ENCODE data around the gene BMP8B. TPM values are rescaled to one million over a fixed set of nuclear protein-coding genes. Genes with fewer than 3 reads are reported as not detected.

The BMP8B gene
- total RNA-seq, 1 donor from 2014 or later = 0.10 TPM

DNA sequence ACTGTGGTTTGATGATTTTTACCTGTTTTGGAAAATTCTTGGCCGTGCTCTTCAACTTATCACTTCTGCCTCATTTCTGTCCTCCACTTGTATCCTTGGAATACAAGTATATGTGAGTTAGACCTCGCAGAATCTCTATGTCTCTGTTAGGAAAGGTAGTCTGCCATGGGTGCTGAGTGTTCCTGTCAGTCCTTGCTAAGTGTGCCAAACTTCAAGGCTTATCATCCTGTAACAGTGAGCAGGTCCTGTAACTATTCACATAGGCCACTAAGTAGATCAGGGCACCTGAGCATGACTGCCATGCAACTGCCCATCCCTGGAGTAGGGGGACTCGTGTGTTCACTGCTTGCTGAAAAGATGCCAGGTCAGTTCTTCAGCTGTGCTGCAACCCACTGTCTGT lies 24.2 kb upstream of the BMP8B start:
- Mint-ChIP-seq H3K4me3 (ENCODE audit: unreplicated experiment) (no peak overlapping the region), H3K27me3 (ENCODE audit: unreplicated experiment) (peaks cover 10% of the 10 kb centered on the region), H3K4me1 (ENCODE audit: unreplicated experiment) (no peaks in the 10 kb centered on the region), H3K9me3 (ENCODE audit: unreplicated experiment) (no peaks in the 10 kb centered on the region), H3K27ac (ENCODE audit: unreplicated experiment) (no peak overlapping the region), H3K36me3 (ENCODE audit: low read depth, unreplicated experiment) (no peaks in the 10 kb centered on the region)
- no peak for DNase-seq (ENCODE audit: low spot score)
- TF ChIP-seq, protein P1, sequence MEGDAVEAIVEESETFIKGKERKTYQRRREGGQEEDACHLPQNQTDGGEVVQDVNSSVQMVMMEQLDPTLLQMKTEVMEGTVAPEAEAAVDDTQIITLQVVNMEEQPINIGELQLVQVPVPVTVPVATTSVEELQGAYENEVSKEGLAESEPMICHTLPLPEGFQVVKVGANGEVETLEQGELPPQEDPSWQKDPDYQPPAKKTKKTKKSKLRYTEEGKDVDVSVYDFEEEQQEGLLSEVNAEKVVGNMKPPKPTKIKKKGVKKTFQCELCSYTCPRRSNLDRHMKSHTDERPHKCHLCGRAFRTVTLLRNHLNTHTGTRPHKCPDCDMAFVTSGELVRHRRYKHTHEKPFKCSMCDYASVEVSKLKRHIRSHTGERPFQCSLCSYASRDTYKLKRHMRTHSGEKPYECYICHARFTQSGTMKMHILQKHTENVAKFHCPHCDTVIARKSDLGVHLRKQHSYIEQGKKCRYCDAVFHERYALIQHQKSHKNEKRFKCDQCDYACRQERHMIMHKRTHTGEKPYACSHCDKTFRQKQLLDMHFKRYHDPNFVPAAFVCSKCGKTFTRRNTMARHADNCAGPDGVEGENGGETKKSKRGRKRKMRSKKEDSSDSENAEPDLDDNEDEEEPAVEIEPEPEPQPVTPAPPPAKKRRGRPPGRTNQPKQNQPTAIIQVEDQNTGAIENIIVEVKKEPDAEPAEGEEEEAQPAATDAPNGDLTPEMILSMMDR (IDR thresholded peaks at IDR 0.05; ENCODE audit: unreplicated experiment) = no peak

DNA sequence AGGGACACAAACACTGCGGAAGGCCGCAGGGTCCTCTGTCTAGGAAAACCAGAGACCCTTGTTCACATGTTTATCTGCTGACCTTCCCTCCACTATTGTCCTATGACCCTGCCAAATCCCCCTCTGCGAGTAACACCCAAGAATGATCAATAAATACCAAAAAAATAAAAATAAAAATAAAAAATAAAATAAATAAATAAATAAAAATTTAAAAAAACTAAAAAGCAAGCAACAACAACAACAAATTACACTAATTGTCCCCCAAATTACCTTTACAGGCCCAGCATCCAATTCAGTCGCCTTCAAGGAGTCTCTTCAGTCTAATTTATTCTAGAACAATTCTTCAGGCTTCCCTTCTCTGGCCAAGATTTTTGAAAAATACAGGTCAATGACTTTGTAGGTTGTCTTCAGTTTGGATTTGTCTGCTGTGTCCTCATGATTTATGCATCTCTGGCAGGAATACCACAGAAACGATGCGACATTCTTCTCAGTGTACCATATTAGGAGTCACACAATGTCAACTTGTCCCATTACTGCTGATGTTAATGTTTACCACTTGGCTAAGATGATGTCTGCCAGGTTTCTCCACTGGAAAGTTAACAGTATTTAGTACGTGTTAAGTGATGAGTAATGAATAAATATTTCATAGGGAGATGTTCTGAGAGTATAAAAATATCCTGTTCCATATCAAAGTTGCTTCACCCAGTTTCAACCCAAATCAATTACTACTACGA lies 20.3 kb upstream of the BMP8B start:
- peaks cover 8% of the 10 kb centered on the region for H3K27me3 Mint-ChIP-seq (ENCODE audit: unreplicated experiment)
- H3K27ac Mint-ChIP-seq (ENCODE audit: unreplicated experiment) = no peak overlapping the region
- H3K4me3 Mint-ChIP-seq (ENCODE audit: unreplicated experiment) = no peak overlapping the region
- H3K36me3 Mint-ChIP-seq (ENCODE audit: low read depth, unreplicated experiment) = no peaks in the 10 kb centered on the region
- DNase-seq (ENCODE audit: low spot score) = no peak
- H3K9me3 Mint-ChIP-seq (ENCODE audit: unreplicated experiment) = no peaks in the 10 kb centered on the region
- TF ChIP-seq, protein P1 (IDR thresholded peaks at IDR 0.05; ENCODE audit: unreplicated experiment) = no peak
- no peaks in the 10 kb centered on the region for H3K4me1 Mint-ChIP-seq (ENCODE audit: unreplicated experiment)

DNA sequence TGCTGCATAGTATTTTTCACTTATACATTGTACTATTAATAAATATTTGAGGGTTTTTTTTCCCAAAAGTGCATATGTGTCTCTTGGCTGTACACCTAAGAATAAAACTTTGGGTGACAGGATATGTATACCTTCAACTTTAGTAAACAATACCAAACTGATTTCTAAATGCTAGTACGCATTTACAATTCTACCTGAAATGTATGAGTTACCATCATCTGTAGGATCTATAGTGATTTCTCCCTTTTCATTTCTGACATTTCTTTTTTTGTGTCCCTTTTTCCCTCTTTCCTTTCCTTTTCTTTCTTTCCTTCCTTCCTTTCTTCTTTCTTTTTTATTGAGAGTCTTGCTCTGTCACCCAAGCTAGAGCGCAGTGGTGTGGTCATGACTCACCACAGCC lies 16.7 kb upstream of the BMP8B start:
- Mint-ChIP-seq H3K4me3 (ENCODE audit: unreplicated experiment) (no peak overlapping the region), H3K9me3 (ENCODE audit: unreplicated experiment) (no peaks in the 10 kb centered on the region), H3K36me3 (ENCODE audit: low read depth, unreplicated experiment) (no peaks in the 10 kb centered on the region), H3K4me1 (ENCODE audit: unreplicated experiment) (no peaks in the 10 kb centered on the region), H3K27me3 (ENCODE audit: unreplicated experiment) (peaks cover 8% of the 10 kb centered on the region), H3K27ac (ENCODE audit: unreplicated experiment) (no peak overlapping the region)
- DNase-seq (ENCODE audit: low spot score) = no peak
- TF ChIP-seq, protein P1 (IDR thresholded peaks at IDR 0.05; ENCODE audit: unreplicated experiment) = no peak

DNA sequence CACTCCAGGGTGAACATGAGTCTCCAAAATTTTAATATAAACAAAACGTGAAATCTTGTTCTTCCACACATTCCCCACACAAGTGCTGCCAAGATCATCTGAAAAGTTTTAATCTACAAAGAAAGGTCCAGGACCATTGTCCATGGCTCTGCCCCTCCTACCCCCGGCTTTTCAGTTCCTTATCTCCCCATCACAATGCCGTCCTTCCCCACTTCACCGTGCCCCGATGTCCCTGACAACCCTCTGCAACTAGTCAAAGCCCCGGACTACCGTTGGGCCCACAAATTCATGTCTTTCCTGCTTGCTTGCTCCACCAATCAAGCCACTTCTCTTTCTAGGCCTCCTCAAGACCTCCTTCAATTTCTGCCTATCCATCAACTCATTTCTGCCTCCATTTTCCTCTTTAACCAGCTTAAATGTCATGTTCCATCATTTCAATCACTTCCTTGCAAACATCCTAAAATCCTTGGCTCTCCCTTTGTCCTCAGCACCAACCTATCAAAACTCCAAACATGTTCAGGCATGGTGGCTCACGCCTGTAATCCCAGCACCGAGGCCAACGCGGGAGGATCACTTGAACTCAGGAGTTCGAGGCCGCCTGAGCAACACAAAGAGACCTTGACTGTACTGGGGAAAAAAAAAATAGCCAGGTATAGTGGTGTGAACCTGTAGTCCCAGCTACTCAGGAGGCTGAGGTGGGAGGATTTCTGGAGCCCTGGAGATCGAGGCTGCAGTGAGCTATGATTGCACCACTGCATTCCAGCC lies 14.0 kb upstream of the BMP8B start:
- Mint-ChIP-seq H3K27me3 (ENCODE audit: unreplicated experiment) (peaks cover 5% of the 10 kb centered on the region), H3K27ac (ENCODE audit: unreplicated experiment) (no peak overlapping the region), H3K9me3 (ENCODE audit: unreplicated experiment) (no peaks in the 10 kb centered on the region), H3K36me3 (ENCODE audit: low read depth, unreplicated experiment) (no peaks in the 10 kb centered on the region), H3K4me1 (ENCODE audit: unreplicated experiment) (no peaks in the 10 kb centered on the region), H3K4me3 (ENCODE audit: unreplicated experiment) (no peak overlapping the region)
- DNase-seq (ENCODE audit: low spot score) = no peak
- TF ChIP-seq, protein P1 (IDR thresholded peaks at IDR 0.05; ENCODE audit: unreplicated experiment) = no peak

DNA sequence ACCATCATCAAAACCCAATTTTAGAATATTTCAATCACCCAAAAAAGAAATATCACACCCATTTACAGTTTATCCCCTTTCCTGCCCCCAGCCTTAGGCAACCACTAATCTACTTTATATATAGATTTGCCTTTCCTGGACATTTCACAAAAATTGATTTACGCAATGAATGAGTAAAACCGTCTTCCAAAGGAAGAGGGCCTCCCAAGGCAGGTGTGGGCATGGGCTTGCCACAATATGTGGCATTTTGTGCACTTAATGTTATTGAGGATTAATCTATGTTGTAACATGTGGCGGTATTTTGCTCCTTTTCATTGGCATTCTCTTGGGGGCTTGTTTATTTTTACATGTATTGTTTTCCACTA lies 11.8 kb upstream of the BMP8B start:
- TF ChIP-seq, protein P1 (IDR thresholded peaks at IDR 0.05; ENCODE audit: unreplicated experiment) = no peak
- Mint-ChIP-seq H3K4me1 (ENCODE audit: unreplicated experiment) (no peaks in the 10 kb centered on the region), H3K9me3 (ENCODE audit: unreplicated experiment) (no peaks in the 10 kb centered on the region), H3K36me3 (ENCODE audit: low read depth, unreplicated experiment) (no peaks in the 10 kb centered on the region), H3K27me3 (ENCODE audit: unreplicated experiment) (peaks cover 4% of the 10 kb centered on the region), H3K27ac (ENCODE audit: unreplicated experiment) (no peak overlapping the region), H3K4me3 (ENCODE audit: unreplicated experiment) (no peak overlapping the region)
- DNase-seq (ENCODE audit: low spot score) = no peak
